Measurements from ENCODE around the gene GGA1. TPM values are rescaled to one million over a fixed set of nuclear protein-coding genes. Genes with fewer than 3 reads are reported as not detected.
A peak's percentile ranks its signal among the peaks of the same experiment; 100 is the strongest.
"Not testable (repeated sequence)": the region's sequence is repeated elsewhere in the genome, so short reads cannot be mapped to it uniquely, and the experiment has no call there.

Gene GGA1
- polyA plus RNA-seq, 3 donors: 37.6 to 44.5 (median 38.9) TPM

DNA sequence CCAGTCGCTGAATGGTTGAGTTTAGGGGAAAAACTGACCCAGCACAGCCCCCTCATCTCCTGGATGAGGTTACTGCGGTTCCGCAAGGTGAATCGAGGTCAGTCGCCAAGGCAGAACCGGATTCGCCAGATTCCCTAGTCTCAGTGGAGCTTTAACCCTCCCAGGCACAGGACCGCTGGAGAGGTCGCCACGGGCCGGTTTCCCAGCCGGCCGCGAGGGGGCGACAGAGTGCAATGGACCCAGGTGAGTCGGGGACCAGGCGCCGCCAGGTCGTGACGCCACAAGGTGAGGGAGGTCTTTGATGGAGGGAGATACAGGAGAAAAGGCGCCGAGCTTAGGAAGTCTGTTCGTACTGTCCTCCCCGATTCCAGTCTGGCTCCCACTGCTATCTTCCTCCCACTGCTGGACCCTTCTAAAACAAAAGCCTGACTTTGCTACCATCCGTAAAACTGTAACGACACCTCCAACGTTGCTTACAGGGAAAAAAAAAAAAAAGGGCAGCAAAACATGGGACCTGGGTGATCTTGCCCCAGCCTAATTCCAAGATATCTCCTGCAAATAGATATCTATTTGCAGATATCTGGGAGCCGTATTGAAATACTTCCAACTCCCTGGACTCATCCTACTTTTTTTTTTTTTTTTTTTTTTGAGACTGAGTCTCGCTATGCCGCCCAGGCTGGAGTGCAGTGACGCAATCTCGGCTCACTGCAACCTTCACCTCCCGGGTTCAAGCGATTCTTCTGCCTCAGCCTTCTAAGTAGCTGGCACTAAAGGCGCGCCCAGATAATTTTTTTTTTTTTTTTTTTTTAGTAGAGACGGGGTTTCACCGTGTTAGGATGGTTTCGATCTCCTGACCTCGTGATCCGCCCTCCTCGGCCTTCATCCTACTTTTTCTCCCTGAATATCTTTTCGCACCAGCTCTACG lies 1.4 kb upstream of the GGA1 start:
- peak; percentile 66 to 78 (median 75) for DNase-seq (ENCODE audit: low read depth in 3 of 3, low spot score in 2 of 3)

DNA sequence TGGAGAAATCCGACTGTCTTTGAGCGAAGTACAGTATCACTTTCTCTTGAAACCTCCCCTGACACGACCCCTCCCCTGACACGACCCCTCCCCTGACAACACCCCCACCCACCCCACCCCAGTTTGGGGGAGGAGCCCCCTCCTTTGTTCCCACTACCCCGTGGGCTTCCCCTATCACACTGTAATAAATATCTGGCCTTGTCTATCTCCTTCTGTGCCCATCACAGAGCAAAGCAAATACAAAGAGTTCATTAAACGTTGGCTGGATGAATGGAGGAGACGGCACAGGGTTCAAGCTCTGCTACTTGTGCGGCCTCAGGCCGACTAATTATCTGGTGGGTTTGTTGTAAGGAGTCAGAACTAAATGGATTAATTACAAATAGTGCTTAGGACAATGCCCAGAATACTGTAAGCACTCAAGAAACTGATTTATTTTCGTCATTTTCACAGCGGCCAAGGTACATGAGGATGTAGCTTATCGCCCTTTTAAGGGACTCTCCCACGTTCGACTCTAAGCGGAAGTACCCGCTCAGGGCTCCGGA lies 628 bp upstream of the GGA1 start:
- DNase-seq (ENCODE audit: low read depth in 3 of 3, low spot score in 2 of 3): no peak

DNA sequence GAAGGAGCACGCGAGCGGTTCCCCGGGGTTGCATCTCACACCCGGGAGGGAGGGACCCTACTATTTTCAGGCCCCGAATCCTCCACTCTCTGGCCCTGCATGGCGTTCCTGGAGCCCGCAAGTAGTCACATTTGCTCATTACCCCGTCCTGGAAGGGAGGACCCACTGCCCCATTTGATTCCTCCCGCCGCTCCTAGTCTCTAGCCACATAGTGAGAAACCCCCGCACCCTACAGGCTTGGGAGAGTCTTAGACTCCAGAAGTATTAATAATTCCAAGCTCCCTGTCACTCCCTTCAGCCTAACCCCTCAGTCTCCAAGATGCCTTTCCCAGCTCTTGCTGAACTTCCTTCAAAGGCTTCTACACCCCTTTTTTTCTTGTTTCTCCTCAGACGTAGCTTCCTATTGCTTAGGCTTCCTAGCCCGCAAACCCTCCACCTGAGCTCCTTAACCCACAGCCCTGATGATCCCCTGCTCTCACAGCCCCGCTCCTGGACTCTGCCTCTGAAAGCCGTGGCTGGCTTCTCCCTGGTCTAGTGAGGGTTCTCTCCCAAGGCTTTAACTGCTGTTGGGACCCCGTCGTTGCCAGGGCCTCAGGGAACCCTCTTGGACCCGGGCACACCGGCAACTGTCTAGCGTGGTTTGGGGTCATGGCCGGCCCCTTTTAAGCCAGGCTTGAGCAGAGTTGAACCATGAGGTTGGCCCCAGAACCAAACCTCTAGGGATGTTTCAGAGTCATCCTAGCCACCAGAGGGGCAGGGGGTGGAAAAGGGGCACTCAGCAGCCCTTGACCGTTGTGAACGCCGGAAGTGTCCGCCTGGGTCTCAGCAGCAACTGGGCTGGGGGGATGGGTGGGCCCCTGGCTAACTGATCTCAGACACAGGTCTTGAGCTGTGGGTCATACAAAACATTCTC lies 862 bp downstream of the GGA1 start:
- no peak for DNase-seq (ENCODE audit: low read depth in 3 of 3, low spot score in 2 of 3)

DNA sequence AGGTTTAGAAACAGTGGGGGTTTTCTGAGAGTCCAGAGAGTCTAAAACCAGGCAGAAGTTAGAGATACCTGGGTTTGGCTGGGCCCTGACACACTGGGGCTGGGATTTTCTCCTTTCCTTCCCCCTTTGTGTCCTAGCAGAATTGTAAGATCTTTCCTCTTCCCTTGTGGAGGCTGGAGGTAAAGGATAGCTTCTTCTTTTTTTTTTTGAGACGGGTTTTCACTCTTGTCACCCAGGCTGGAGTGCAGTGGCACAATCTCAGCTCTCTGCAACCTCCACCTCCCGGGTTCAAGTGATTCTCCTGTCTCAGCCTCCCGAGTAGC lies 1.5 kb downstream of the GGA1 start:
- DNase-seq (ENCODE audit: low read depth in 3 of 3, low spot score in 2 of 3): not testable (repeated sequence)

DNA sequence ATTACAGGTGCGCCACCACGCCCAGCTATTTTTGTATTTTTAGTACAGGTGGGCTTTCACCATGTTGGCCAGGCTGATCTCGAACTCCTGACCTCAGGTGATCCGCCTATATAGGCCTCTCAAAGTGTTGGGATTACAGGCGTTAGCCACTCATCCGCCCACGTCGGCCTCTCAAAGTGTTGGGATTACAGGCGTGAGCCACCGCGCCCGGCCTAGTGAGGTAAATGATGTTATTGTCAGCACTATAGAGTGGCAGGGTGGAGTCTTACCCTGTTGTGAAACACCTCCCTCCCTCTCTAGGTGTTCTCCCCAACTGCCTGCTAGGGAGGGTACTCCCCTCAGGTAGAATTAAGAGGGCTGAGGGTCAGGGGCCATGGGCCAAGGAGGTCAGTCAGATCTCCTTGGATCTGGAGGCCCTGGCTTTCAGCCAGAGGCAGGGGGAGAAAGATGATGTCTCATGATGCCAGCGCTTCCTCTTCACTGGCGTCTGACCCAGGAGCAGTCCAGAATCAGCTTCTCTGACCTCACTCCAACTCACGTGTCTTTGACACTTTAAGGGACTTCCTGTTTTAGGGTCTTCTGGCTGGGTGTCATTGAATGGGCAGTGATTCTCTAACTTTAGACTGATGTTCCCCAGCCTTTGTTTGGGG lies 2.0 kb downstream of the GGA1 start:
- no peak for DNase-seq (ENCODE audit: low read depth in 3 of 3, low spot score in 2 of 3)

DNA sequence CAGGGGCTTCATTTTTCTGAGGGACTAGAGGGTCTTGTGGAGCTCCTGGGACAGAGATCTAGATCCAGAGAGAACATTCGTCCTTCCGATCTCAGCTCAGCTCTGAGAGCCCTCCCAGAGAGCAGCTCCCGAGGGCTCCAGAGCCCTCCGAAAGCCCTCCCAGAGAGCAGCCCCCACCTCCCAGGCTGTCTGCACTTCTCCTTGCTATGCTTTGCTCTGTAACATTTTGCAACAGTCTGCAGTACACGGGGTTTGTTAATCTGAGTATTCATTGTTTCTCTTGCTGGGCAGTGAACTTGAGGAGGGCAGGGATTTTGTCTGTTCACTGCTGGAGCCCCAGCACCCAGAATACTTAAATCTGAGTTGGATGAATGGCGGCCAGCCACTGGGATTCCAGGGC lies 2.6 kb downstream of the GGA1 start:
- DNase-seq (ENCODE audit: low read depth in 3 of 3, low spot score in 2 of 3): no peak

DNA sequence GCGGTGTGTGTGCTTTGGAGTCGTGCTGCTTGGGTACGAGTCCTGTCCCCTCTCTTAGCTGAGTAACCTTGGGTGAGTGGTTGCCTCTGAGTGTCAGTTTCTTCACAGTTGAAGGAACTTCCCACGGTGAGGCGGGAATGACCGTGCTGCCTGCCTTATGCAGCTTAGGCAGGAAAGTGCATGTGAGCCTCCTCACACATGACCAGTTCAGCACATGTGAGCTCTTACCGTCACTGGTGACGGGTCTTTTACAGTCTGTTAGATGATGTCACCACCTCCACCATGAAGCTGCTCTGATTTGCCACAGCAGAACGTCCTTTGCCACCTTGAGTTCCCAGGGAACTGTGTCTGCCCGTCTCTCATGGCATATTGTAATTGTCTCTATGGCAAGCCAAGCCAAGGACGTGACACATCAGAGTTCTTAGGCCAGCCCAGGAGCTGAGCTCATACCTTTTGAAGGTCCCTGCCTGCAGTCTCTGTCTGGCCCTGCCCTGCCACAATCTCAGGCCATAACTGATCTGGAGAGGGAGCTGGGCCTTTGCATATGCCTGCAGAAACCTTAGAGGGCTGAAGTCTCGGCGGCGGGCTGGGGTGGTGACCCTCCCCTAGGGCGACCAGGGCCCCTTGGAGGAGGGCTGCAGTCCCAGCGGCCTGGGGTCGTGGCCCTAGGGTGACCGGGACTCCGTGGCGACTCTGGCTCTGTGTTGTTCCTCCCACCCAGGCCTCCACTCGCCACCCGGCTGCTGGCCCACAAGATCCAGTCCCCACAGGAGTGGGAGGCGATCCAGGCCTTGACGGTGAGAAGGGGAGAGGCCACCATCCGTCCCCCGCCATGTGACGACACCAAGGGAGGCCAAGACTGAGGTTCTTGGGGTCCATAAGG lies 7.8 kb downstream of the GGA1 start:
- DNase-seq (ENCODE audit: low read depth in 3 of 3, low spot score in 2 of 3): no peak

DNA sequence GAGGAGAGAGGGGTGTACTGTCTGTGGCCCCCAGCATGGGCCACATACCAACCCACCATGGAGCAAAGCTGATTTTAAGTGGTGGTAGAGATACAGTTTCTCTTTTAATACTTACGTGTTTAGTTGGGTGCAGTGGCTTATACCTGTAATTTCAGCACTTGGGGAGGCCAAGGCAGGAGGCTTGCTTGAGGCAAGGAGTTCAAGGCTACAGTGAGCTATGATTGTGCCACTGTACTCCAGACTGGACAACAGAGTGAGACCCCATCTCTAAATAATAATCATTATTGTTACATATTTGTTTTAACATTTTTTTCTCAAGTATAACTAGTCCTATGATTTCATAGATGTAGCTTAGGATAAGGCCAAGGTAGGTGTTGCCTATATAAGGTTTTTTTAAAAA lies 8.8 kb downstream of the GGA1 start:
- no peak for DNase-seq (ENCODE audit: low read depth in 3 of 3, low spot score in 2 of 3)

DNA sequence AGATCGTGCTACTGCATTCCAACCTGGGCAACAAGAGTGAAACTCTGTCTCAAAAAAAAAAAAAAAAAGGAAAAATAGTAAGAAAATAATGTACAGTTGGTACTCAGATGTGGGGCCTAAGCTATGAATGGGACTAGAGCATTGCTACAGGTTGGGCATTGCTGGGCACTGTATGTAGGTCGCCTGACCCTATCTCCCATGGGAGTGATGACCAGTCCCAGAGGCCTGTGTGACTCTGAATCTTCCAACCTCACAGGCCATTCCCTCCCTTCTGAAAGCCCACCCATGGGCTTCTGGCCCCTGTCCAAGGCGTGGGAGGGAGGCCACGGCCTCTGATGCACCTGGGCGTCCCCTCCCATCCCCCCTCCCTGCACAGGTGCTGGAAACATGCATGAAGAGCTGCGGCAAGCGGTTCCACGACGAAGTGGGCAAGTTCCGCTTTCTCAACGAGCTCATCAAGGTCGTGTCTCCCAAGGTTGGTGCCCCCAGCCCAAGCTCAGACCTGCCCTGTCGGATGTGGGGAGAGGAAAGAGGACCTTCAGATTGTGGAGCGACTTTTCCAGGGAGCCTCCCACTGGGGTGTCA lies 9.5 kb downstream of the GGA1 start:
- no peak for DNase-seq (ENCODE audit: low read depth in 3 of 3, low spot score in 2 of 3)

DNA sequence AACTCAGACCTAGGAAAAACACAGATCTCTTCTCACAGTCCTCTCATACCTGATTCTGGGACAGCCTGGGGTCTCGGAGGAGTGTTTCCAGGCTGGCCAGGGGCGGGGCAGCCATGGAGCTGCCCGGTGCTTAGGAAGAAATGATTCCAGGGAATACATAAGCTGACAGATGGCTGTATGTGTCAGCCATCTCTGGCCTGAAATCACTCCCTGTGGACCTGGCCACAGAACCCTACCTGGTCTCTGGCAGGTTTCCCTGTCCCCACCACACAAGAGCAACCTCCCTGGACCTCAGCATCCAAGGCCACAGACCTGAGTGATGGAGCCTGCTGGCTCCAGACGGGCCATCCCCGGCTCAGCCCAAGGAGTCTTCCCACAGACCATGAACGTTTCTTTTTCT lies 10.0 kb downstream of the GGA1 start:
- no peak for DNase-seq (ENCODE audit: low read depth in 3 of 3, low spot score in 2 of 3)

DNA sequence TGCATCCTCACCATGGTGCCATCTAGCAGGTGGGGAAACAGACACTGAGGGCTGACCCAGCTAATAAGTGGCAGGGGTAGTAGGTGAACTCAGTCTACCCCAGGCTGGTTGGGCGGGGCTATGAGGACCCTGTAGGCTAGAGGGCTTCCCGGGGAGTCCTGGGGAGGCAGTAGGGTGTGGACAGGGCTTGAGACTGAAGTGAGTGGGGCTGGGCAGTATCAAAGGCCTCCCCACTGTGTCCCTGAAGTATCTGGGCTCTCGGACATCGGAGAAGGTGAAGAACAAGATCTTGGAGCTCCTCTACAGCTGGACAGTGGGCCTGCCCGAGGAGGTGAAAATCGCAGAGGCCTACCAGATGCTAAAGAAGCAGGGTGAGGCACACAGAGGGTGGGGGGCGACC lies 11.4 kb downstream of the GGA1 start:
- DNase-seq (ENCODE audit: low read depth in 3 of 3, low spot score in 2 of 3): no peak

DNA sequence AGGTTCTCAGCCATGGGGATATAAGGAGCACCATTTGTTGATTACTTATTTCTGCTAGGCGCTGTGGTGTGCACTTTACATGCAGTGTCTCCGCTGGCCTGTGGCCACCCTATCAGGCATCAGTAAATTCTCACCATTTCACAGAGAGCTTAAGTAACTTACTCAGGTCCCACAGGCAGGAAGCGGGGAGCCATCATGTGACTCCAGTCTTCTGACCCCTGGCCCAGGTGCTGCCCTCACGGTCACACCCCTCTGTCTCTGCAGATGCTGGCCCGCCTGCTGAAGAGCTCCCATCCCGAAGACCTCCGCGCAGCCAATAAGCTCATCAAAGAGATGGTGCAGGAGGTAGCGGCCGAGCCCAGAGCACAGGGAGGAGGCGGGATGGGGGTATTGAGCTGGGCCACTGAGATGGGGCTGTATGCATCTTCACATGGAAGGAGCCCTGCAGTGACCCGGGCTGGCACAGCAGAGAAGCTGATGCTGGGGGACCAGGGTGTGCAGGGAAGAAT lies 12.8 kb downstream of the GGA1 start:
- no peak for DNase-seq (ENCODE audit: low read depth in 3 of 3, low spot score in 2 of 3)

DNA sequence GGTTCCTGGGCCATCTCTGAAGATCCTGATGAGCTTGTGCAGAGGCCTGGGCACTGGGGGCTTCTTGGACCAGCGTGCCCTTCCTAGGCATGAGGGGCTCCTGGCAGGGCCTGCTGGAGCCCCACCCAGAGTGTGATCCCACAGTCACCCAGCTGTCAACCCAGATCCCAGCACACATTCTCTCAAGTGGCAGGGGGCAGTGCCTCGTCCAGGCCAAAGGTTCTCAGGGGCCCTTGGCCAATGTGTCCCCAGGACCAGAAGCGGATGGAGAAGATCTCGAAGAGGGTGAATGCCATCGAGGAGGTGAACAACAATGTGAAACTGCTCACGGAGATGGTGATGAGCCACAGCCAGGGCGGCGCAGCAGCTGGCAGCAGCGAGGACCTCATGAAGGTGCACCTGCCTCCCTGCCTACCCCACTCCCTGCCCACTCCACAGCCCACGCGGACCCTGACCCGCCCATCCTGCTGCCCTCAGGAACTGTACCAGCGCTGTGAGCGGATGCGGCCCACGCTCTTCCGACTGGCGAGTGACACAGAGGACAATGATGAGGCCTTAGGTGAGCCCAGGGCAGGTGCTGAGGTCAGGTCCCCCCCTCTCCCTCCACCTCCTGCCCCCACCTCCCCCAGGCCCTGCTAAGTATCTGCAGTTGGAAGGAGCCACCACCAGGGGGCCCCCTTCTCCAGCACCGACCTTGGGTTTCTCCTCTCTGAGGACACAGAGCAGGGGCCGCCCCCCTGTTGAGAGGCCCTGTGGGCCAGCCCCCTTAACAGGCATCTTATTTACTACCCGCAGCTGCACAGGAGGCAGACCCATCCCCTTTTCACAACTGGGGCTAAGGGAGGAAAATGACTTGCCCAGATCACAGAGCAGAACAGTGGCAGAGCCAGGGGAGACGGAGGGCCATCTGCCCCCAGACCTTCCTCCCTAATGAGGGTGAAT lies 14.7 kb downstream of the GGA1 start:
- DNase-seq (ENCODE audit: low read depth in 3 of 3, low spot score in 2 of 3): no peak

DNA sequence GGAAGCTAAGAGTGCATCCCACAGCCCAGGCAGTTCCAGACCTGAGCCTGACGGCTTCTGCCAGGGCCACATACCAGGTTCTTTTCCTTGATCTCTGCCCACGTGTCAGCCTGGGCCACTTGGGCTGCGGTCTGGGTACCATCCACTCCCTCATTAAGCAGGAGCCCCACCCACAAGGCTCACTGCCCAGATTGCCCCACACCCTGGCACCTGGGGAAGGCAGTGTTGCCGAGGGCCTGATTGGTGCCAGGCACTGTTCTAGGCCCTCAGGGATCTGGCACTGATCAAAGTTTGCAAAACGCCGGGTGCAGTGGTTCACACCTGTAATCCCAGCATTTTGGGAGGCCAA lies 15.4 kb downstream of the GGA1 start:
- no peak for DNase-seq (ENCODE audit: low read depth in 3 of 3, low spot score in 2 of 3)

DNA sequence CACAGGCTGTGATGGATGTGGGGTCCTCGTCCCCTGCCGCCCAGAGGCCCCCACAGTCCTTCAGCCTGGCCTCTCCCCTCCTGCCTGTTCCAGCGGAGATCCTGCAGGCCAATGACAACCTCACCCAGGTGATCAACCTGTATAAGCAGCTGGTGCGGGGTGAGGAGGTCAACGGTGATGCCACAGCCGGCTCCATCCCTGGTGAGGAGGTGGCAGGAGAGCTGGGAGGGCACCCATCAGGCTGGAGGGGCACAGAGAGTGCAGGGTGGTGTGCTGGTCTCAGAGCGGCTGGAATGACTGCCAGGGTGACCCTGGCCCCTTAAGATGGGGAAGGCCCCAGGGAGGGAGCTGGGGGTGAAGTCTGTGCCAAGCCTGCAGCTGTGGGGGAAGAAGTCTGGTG lies 16.2 kb downstream of the GGA1 start:
- DNase-seq (ENCODE audit: low read depth in 3 of 3, low spot score in 2 of 3): no peak

DNA sequence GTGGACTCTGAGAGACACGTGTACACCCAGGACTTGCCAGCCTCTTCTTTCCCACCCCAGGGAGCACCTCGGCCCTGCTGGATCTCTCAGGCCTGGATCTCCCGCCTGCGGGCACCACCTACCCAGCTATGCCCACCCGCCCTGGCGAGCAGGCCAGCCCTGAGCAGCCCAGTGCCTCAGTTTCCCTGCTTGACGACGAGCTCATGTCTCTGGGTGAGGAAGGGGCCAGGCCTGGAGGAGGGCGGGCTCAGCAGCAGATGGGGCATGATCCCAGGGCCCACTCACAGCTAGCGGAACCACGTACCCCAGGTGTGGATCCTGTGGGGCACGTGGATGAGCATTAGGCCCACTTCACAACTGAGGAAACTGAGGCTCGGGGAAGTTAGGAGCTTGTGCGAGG lies 17.1 kb downstream of the GGA1 start:
- DNase-seq (ENCODE audit: low read depth in 3 of 3, low spot score in 2 of 3): no peak

DNA sequence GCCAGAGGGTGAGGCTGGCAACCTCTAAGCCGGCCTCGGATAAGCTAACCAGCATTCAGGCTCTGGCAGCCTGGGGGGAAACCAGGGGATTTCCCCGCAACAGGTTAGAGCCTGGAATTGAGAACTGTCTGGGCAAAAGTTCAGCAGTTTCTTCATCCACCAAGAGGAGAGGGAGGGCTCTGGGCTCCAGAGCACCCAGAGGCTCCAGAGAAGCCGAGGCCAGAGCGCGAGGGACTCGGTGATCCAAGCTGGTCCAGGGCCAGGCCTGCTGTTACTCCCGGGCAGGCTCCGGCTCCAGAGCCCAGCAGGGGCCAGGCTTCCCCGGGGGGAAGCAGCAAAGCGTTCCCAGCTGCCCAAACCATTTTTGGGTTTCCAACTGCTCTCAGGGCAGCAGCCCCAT lies 17.5 kb downstream of the GGA1 start:
- no peak for DNase-seq (ENCODE audit: low read depth in 3 of 3, low spot score in 2 of 3)

DNA sequence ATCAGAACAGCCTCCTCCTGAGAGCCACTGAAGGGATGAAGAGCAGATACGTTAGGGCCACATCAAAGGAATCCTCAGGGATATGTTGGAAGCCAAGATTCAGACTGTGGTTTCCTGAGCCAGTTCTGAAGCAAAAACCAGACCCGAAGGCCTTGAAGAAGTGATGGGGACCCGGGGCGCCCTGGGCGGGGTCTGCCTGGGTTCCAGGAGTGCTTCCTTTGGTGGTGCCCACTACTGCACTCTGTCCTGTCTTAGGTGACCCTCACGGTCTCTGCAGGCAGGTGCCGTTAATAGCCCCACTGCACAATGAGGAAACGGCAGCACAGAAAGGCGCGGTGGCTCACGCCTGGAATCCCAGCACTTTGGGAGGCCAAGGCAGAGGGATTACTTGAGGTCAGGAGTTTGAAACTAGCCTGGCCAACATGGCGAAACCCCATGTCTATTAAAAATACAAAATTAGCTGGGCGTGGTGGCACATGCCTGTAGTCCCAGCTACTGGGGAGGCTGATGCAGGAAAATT lies 18.0 kb downstream of the GGA1 start:
- DNase-seq (ENCODE audit: low read depth in 3 of 3, low spot score in 2 of 3): no peak

Measured in right renal cortex interstitium (tissue), 3 donors.